GM12891 (cell line): ENCODE measurements around the gene UBN1.

Experiments
- POLR2A ChIP-seq: IDR thresholded peaks from 2 replicates; pipeline ENCODE4 v1.6.1; 2011; ENCODE audit warnings: low read depth, low read length, control low read depth
- POU2F2 ChIP-seq: IDR thresholded peaks from 2 replicates; pipeline ENCODE4 v1.6.1; 2011; ENCODE audit warnings: low read depth, mild to moderate bottlenecking, control low read depth, low read length, moderate library complexity
- TAF1 ChIP-seq: IDR thresholded peaks from 2 replicates; pipeline ENCODE4 v1.6.1; 2011; ENCODE audit warnings: low read depth, low read length, control low read depth

GRCh38 chr16:4886151-4886550 is 38.9 kb downstream of the UBN1 start:
- TF ChIP-seq POU2F2 (no peak), POLR2A (no peak), TAF1 (no peak)
